IPS-18a (cell line): ENCODE data around the gene LY9.

ENCODE experiments used
- H3K27ac ChIP-seq: one replicate; pipeline ENCODE4 v1.5.1; 2013; ENCODE audit warnings: low read length
- H3K27me3 ChIP-seq: one replicate; pipeline ENCODE4 v1.6.1; 2013; ENCODE audit warnings: mild to moderate bottlenecking, low read length; ENCODE audit not compliant: control insufficient read depth, insufficient read depth
- H3K36me3 ChIP-seq: one replicate; pipeline ENCODE4 v1.6.1; 2013; ENCODE audit warnings: low read depth, low read length; ENCODE audit not compliant: control insufficient read depth
- H3K4me1 ChIP-seq: one replicate; pipeline ENCODE4 v1.6.1; 2013; ENCODE audit warnings: low read depth, low read length; ENCODE audit not compliant: control insufficient read depth
- H3K4me3 ChIP-seq: one replicate; pipeline ENCODE4 v1.5.1; 2013; ENCODE audit warnings: low read length
- H3K9ac ChIP-seq: one replicate; pipeline ENCODE4 v1.6.1; 2013; ENCODE audit warnings: mild to moderate bottlenecking, low read length, moderate library complexity
- H3K9me3 ChIP-seq: one replicate; pipeline ENCODE4 v1.6.1; 2013; ENCODE audit warnings: low read depth, low read length; ENCODE audit not compliant: control insufficient read depth

LY9 gene

DNA sequence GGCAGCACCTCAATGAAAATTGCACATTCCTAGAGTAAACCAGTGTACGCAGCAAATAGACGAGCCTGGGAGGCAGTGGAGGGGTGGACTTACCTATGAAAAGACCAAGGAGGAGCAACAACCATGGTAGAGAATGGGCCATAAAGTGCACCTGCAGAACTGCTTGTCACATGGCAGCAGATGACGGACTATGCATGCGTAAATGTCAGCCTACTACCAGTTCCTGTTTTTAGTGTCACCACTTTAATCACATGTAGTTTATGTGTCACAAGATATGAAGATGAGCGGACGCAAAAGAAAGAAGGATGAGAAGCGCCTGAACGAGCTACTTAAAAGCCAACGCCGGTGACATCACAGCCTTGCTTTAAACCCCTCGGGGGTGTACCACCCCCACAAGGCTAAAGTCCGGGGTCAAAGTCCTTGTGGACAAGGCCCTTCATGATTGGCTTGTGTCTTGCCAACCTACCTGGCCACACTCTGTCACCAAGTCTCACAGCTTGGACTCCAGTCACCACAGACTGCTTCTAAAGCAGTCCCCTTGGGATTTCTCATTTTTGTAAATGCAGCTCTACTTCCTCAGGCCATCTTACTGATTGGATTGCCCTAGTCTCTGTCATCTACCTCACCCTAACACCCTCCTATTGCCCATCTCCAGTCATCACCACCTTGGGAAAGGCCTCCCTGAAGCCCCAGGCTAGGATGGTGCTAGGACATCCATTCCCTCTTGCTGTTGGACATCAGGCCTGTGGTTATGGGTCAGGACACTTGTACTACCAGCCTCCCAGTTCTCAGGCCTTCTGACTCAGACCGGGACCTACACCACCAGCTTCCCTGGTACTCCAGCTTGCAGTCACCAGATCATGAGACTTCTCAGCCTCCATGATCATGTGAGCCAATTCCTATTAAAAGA is 6.0 kb upstream of the LY9 start:
- H3K27me3 ChIP-seq: no peaks in the 10 kb centered on the region
- H3K9me3 ChIP-seq: no peaks in the 10 kb centered on the region
- no peak overlapping the region for H3K9ac ChIP-seq
- H3K4me3 ChIP-seq: no peak overlapping the region
- H3K36me3 ChIP-seq: no peaks in the 10 kb centered on the region
- no peaks in the 10 kb centered on the region for H3K4me1 ChIP-seq
- no peak overlapping the region for H3K27ac ChIP-seq

DNA sequence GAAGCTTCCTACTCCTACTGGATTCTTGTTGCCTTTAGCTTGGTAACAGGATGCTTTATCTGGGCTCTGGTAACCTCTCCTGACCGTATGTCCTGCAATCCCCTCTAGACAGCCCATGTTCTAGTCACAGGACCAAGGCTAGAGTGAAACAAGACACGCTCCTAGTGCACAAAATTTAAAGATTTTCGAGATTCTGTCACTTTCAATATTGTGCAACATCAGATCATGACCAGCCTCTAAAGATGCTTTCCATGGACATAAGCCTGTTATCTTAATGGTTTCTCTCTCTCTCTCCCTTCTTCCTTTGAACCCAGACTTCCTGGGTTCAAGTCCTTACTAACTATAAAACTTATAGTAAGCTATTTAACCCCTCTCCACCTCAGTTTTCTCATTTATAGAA is 1.6 kb upstream of the LY9 start:
- Histone ChIP-seq H3K9me3 (no peaks in the 10 kb centered on the region), H3K36me3 (no peaks in the 10 kb centered on the region), H3K9ac (no peak overlapping the region), H3K27me3 (no peaks in the 10 kb centered on the region), H3K4me1 (no peaks in the 10 kb centered on the region), H3K27ac (no peak overlapping the region), H3K4me3 (no peak overlapping the region)

DNA sequence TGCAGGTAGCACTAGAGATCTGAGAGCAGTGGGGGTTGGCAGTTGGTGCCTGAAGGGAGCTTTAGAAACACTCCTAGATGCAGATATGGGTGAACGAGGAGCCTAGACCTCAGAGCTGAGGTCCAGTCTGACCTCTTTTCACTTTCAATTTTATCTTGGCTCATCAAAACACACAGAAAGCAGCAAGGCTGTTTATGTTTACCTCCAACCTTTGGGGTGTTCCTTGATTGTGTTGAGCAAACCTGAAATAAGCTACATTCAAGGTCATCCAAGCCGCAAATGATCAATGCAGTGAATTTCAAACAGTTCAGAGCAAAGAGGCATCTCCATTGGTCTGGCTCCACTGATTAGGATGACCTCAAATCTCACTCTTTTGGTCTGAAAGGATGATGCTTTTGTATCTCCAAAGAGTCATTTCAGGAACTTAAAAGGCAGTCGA is 1.3 kb downstream of the LY9 start:
- H3K4me1 ChIP-seq: no peaks in the 10 kb centered on the region
- no peaks in the 10 kb centered on the region for H3K27me3 ChIP-seq
- no peak overlapping the region for H3K27ac ChIP-seq
- H3K9ac ChIP-seq: no peak overlapping the region
- no peaks in the 10 kb centered on the region for H3K9me3 ChIP-seq
- H3K4me3 ChIP-seq: no peak overlapping the region
- no peaks in the 10 kb centered on the region for H3K36me3 ChIP-seq

DNA sequence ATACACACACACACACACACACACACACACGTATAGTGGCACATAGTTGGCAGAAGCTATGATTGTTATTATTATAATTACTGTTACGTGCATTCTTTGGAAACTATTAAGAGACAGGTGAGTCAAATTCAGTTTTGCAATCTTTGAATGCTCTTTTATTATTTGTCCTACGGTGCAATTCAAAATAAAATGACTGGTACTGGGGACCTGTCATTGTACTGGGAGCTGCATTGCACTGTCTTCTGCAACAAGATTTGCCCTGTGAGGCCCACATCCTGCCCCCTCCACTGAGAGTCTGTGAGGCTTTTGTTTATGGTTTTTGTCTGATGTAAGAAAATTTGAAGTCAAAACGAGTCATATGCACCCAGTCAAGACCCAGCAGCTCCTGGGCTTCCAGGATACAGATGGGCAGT is 1.9 kb downstream of the LY9 start:
- no peaks in the 10 kb centered on the region for H3K9me3 ChIP-seq
- no peaks in the 10 kb centered on the region for H3K4me1 ChIP-seq
- no peaks in the 10 kb centered on the region for H3K36me3 ChIP-seq
- H3K9ac ChIP-seq: no peak overlapping the region
- H3K4me3 ChIP-seq: no peak overlapping the region
- H3K27ac ChIP-seq: no peak overlapping the region
- no peaks in the 10 kb centered on the region for H3K27me3 ChIP-seq

DNA sequence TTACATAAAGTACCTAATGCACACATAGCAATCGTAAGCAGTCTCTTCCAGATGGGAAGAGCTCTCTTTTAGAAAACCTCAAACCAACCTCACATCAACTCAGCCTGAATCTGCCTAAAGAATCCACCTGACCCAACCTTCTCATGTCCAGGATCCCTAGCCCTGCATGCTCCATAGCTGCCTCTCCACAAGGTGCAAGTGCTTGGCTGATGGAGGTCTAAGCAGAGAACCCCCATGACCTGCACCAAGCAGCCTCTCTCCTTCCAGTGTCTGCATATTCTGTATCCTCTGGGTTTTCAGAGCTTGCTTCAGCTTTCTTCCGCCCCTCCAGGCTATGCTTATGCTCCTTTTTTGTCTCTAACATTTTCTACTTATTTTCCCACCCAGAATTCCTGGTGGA is 2.5 kb downstream of the LY9 start:
- H3K4me1 ChIP-seq: no peaks in the 10 kb centered on the region
- H3K4me3 ChIP-seq: no peak overlapping the region
- no peak overlapping the region for H3K27ac ChIP-seq

DNA sequence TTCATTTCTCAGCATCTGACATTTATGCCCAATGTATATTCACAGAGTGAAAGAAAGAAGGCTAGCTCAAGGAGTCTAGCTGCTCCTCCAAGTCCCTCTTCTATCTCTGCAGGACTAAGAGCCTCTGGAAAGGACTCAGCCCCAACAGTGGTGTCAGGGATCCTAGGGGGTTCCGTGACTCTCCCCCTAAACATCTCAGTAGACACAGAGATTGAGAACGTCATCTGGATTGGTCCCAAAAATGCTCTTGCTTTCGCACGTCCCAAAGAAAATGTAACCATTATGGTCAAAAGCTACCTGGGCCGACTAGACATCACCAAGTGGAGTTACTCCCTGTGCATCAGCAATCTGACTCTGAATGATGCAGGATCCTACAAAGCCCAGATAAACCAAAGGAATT is 3.7 kb downstream of the LY9 start:
- Histone ChIP-seq H3K36me3 (no peaks in the 10 kb centered on the region), H3K9ac (no peak overlapping the region), H3K27ac (no peak overlapping the region), H3K4me3 (no peak overlapping the region), H3K27me3 (no peaks in the 10 kb centered on the region), H3K4me1 (no peaks in the 10 kb centered on the region), H3K9me3 (no peaks in the 10 kb centered on the region)

More for the DNA sequence above, 2.5 kb downstream of the LY9 start:
- no peak overlapping the region for H3K9ac ChIP-seq
- no peaks in the 10 kb centered on the region for H3K9me3 ChIP-seq
- no peaks in the 10 kb centered on the region for H3K27me3 ChIP-seq
- H3K36me3 ChIP-seq: no peaks in the 10 kb centered on the region

DNA sequence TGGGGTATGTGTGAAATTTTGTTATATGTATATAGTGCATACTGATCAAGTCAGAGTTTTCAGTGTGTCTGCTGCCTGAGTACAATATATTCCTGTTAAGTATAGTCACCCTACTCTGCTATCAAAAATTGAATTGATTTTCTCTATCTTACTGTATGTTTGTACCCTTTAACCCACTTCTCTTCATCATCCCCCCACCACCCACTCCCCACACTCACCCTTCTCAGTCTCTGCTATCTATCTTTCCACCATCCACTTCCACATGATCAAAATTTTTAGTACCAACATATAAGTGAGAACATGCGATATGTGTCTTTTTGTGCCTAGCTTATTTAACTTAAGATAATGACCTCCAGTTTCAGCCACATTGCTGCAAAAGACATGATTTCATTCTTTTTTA is 4.2 kb downstream of the LY9 start:
- Histone ChIP-seq H3K9ac (no peak overlapping the region), H3K27ac (no peak overlapping the region), H3K9me3 (no peaks in the 10 kb centered on the region), H3K4me1 (no peaks in the 10 kb centered on the region), H3K36me3 (no peaks in the 10 kb centered on the region), H3K4me3 (no peak overlapping the region), H3K27me3 (no peaks in the 10 kb centered on the region)

DNA sequence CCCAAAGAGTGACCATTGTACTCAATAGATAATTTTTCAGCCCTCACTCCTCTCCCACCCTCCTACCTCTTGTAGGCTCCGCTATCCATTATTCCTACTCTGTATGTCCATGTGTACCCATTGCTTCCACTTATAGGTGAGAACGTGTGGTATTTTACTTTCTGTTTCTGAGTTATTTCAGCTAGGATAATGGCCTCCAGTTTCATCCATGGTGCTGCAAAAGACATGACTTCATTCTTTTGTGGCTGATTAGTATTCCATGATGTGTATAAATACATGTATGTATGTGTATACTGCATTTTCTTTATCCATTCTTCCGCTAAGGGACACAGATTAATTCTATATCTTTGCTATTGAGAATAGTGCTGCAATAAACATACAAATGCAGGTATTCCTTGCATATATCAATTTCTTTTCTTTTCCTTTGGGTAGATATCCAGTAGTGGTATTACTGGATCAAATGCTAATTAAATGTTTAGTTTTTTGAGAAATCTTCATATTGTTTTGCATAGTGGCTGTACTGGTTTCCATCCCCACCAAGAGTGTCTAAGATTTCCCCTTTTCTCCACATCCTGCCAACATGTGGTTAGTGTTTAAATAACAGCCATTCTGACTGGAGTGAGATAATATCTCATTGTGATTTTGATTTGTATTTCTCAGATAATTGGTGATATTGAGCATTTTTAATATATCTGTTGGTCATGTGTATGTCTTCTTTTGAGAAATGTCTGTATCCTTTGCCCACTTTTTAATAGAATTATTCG is 4.9 kb downstream of the LY9 start:
- no peaks in the 10 kb centered on the region for H3K9me3 ChIP-seq
- no peak overlapping the region for H3K9ac ChIP-seq
- H3K36me3 ChIP-seq: no peaks in the 10 kb centered on the region
- H3K27me3 ChIP-seq: no peaks in the 10 kb centered on the region
- H3K4me3 ChIP-seq: no peak overlapping the region
- no peak overlapping the region for H3K27ac ChIP-seq
- H3K4me1 ChIP-seq: no peaks in the 10 kb centered on the region

DNA sequence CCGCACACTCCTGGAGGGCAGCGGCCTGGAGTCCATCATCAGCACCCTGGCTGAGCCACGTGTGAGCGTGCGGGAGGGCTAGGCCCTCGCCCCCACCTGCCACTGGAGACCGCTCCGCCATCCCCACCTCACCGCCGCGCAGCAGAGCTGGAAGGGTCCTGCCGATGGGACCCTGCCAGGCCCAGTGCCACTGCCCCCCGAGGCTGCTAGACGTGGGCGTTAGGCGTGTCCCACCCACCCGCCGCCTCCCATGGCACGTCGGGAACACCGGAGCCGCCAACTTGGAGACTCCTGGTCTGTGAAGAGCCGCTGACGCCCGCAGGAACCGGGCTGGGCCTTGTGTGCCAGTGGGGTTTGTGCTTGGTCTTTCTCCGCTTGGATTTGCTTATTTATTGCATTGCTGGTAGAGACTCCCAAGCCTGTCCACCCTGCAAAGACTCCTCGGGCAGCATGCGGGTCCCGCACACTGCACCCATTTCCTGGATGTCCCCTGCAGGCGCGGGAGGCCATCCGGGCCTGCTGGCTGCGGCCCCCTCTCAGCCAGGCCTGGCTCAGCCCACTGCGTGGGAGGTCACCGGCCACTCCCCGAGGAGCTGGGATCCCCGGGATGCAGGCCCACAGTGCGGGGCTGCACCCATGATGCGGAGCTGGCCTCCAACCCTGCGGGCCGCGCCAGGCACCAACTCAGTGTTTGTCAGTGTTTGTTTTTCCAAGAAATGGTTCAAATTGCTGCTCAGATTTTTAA is 6.0 kb downstream of the LY9 start:
- H3K4me3 ChIP-seq: no peak overlapping the region
- no peaks in the 10 kb centered on the region for H3K27me3 ChIP-seq
- no peaks in the 10 kb centered on the region for H3K36me3 ChIP-seq
- H3K9ac ChIP-seq: no peak overlapping the region
- no peaks in the 10 kb centered on the region for H3K9me3 ChIP-seq
- no peak overlapping the region for H3K27ac ChIP-seq
- no peaks in the 10 kb centered on the region for H3K4me1 ChIP-seq

DNA sequence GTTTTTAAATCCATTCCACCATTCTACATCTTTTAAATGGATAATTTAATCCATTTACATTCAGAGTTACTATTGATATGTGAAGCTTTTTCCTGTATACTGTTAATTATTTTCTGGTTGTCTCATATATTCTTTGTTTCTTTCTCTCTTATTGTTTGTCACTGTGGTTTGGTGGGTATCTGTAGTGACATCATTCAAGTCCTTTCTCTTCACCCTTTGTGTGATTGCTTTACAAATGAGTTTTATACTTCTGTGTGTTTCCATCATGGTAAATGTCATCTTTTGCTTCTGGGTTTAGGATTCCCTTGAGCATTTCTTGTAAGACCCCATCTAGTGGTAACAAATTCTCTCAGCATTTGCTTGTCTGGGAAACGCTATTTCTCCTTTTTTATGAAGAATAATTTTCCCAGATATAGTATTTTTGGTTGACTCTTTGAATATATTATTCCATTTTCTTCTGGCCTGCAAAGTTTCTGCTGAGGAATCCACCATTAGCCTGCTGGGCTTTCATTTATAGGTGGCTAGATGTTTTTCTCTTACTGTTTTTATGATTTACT is 10.2 kb downstream of the LY9 start:
- Histone ChIP-seq H3K27me3 (no peaks in the 10 kb centered on the region), H3K27ac (no peak overlapping the region), H3K9me3 (no peaks in the 10 kb centered on the region), H3K4me1 (no peaks in the 10 kb centered on the region), H3K4me3 (no peak overlapping the region), H3K36me3 (no peaks in the 10 kb centered on the region), H3K9ac (no peak overlapping the region)

DNA sequence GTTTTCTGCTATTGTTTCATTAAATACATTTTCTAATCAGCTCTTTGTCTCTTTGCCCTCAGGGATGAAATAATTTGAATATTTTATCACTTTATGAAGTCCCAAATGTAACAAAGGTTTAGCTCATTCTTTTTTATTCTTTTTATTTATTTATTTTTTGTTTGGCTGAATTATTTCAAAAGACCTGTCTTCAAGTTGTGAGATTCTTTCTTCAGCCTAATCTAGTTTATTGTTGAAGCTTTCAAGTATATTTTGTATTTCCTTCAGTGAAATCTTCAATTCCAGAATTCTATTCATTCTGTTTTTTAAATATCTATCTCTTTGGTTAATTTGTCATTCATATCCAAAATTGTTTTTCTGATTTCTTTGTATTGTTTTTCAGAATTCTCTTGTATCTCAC is 10.8 kb downstream of the LY9 start:
- no peaks in the 10 kb centered on the region for H3K27me3 ChIP-seq
- no peaks in the 10 kb centered on the region for H3K9me3 ChIP-seq
- no peak overlapping the region for H3K4me3 ChIP-seq
- H3K9ac ChIP-seq: no peak overlapping the region
- H3K27ac ChIP-seq: no peak overlapping the region
- H3K4me1 ChIP-seq: no peaks in the 10 kb centered on the region
- H3K36me3 ChIP-seq: no peaks in the 10 kb centered on the region
